HepG2 (cell line): Measurements from ENCODE around the gene HARS2. TPM values are rescaled to one million over a fixed set of nuclear protein-coding genes. Genes with fewer than 3 reads are reported as not detected.

Source experiments
- GATAD1 ChIP-seq: IDR thresholded peaks from 2 replicates; pipeline ENCODE4 v1.6.1; 2016; ENCODE audit warnings: missing genetic modification reagents, missing compliant biosample characterization
- HCFC1 ChIP-seq: fragments of 150-350 bp; IDR thresholded peaks from 2 replicates; pipeline ENCODE4 v1.6.1; 2014; ENCODE audit warnings: low read depth, low read length
- HHEX ChIP-seq: IDR thresholded peaks from 2 replicates; pipeline ENCODE4 v1.6.1; 2016; ENCODE audit warnings: control low read depth
- HIVEP1 ChIP-seq: sonication (generic); formaldehyde crosslinking; IDR thresholded peaks from 2 replicates; pipeline ENCODE4 v1.4.0; 2020; ENCODE audit warnings: mild to moderate bottlenecking, missing genetic modification reagents
- KLF16 ChIP-seq, 2 experiments: sonication (generic) in 1 of 2; formaldehyde crosslinking in 1 of 2; IDR thresholded peaks; 2 replicates each; pipeline versions ENCODE4 v1.6.1 to v1.8.0; 2016 to 2023; ENCODE audit warnings: missing genetic modification reagents in 2 of 2, missing compliant biosample characterization in 1 of 2
- RARA ChIP-seq: IDR thresholded peaks from 2 replicates; pipeline ENCODE4 v1.6.1; 2016; ENCODE audit warnings: missing genetic modification reagents, missing compliant biosample characterization
- TCF7 ChIP-seq: sonication (generic); IDR thresholded peaks from 2 replicates; pipeline ENCODE4 v1.6.1; 2016; ENCODE audit warnings: antibody characterized with exemption, low read depth
- ZFP62 ChIP-seq: sonication (generic); formaldehyde crosslinking; IDR thresholded peaks from 2 replicates; pipeline ENCODE4 v1.4.0; 2020; ENCODE audit warnings: missing genetic modification reagents
- ZNF292 ChIP-seq: sonication (generic); formaldehyde crosslinking; IDR thresholded peaks from 2 replicates; pipeline ENCODE4 v1.8.1; 2022; ENCODE audit warnings: mild to moderate bottlenecking, low read depth, missing genetic modification reagents, borderline replicate concordance
- ZNF652 ChIP-seq: IDR thresholded peaks from 2 replicates; pipeline ENCODE4 v1.6.1; 2016; ENCODE audit warnings: low read depth, borderline replicate concordance
- polyA plus RNA-seq, 8 experiments: library from polyadenylated mRNA; depleted of rRNA in 3 of 8; stranded (reverse) in 7 of 8; unstranded in 1 of 8; fragments of >200 nt; fragmentation: Illumina TruSeq in 4 of 8; extraction: Trizol in 4 of 8; gene quantifications; 2 replicates each; pipeline versions ENCODE4 v1.2.1 to v1.2.3, GENCODE V29; 2011 to 2016; ENCODE audit warnings: low read depth in 4 of 8, missing spikeins in 1 of 8, mixed read lengths in 1 of 8; ENCODE audit not compliant: insufficient read depth in 1 of 8
- total RNA-seq, 5 experiments: library from RNA; depleted of rRNA; stranded (reverse); fragments of >200 nt; fragmentation: Illumina TruSeq; extraction: Trizol; gene quantifications; 2 replicates each; pipeline ENCODE4 v1.2.3, GENCODE V29; 2016; ENCODE audit warnings: low read depth in 1 of 5
- TF ChIP-seq, protein P1 (sequence below): sonication (generic); formaldehyde crosslinking; IDR thresholded peaks from 2 replicates; pipeline ENCODE4 v1.4.0; 2020; ENCODE audit warnings: missing genetic modification reagents
- TF ChIP-seq, protein P2 (sequence below): sonication (generic); formaldehyde crosslinking; IDR thresholded peaks from 2 replicates; pipeline ENCODE4 v1.4.0; 2020; ENCODE audit warnings: missing genetic modification reagents; ENCODE audit errors: not compliant biosample characterization
- TF ChIP-seq, protein P3 (sequence below): sonication (generic); formaldehyde crosslinking; IDR thresholded peaks from 2 replicates; pipeline ENCODE4 v1.4.0; 2020; ENCODE audit warnings: missing genetic modification reagents
- TF ChIP-seq, protein P4 (sequence below): sonication (generic); formaldehyde crosslinking; IDR thresholded peaks from 2 replicates; pipeline ENCODE4 v1.8.1; 2023; ENCODE audit warnings: mild to moderate bottlenecking, missing genetic modification reagents
- TF ChIP-seq, protein P5 (sequence below): sonication (generic); formaldehyde crosslinking; IDR thresholded peaks from 2 replicates; pipeline ENCODE4 v1.8.1; 2022; ENCODE audit warnings: mild to moderate bottlenecking, missing genetic modification reagents
- TF ChIP-seq, protein P6 (sequence below): sonication (generic); formaldehyde crosslinking; IDR thresholded peaks from 2 replicates; pipeline ENCODE4 v1.4.0; 2020; ENCODE audit warnings: mild to moderate bottlenecking, missing genetic modification reagents

HARS2 gene
- total and polyA plus RNA-seq, 2 of the 13 experiments (the other 11 are each of a cell fraction or from before 2014, with no cell fraction given) = 17.9 to 25.8 TPM

DNA sequence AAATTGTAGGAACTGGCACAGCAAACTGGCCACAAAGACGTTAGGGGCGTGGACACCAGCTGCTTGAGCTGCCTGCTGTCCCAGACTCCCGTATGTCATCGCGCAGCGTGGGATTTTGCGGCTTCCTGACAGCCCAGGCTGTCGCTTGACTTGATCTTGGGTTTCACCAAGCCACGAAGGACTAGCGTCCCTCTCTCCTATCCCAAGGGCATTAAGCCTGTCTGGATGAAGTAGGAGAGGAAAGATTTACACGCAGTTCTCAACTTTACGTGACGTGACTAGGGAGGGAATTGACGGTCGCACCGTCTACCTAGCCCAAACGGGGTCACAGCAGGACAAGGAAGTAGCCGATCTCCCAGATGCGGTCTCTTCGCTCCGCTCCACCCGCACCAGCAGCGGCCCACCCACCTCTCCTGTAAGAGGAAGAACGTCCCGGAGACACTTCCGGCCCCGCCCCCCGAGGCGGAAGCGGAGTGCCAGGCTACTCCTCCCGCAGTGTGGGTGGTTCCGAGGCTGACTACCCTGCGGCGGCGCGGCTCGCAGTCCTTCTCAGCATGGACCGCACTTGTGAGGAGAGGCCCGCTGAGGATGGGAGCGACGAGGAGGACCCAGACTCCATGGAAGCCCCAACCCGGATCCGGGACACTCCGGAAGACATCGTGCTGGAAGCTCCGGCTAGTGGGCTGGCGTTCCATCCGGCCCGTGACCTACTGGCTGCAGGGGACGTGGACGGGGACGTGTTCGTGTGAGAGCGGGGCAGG lies 26.7 kb upstream of the HARS2 start, which contains the start of gene WDR55 (continued):
- TF ChIP-seq, protein P1, sequence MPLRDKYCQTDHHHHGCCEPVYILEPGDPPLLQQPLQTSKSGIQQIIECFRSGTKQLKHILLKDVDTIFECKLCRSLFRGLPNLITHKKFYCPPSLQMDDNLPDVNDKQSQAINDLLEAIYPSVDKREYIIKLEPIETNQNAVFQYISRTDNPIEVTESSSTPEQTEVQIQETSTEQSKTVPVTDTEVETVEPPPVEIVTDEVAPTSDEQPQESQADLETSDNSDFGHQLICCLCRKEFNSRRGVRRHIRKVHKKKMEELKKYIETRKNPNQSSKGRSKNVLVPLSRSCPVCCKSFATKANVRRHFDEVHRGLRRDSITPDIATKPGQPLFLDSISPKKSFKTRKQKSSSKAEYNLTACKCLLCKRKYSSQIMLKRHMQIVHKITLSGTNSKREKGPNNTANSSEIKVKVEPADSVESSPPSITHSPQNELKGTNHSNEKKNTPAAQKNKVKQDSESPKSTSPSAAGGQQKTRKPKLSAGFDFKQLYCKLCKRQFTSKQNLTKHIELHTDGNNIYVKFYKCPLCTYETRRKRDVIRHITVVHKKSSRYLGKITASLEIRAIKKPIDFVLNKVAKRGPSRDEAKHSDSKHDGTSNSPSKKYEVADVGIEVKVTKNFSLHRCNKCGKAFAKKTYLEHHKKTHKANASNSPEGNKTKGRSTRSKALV (CRISPR knock-in tag) = no peak
- TF ChIP-seq GATAD1 (CRISPR knock-in tag) = peak; percentile 89
- no peak; the same call in 1 of the 2 replicates for TF ChIP-seq ZNF652 (CRISPR knock-in tag)
- TF ChIP-seq HCFC1 = no peak; the same call in 1 of the 2 replicates
- TF ChIP-seq, protein P2, sequence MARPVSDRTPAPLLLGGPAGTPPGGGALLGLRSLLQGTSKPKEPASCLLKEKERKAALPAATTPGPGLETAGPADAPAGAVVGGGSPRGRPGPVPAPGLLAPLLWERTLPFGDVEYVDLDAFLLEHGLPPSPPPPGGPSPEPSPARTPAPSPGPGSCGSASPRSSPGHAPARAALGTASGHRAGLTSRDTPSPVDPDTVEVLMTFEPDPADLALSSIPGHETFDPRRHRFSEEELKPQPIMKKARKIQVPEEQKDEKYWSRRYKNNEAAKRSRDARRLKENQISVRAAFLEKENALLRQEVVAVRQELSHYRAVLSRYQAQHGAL (CRISPR knock-in tag) = no peak
- no peak for TF ChIP-seq TCF7
- TF ChIP-seq, protein P3, sequence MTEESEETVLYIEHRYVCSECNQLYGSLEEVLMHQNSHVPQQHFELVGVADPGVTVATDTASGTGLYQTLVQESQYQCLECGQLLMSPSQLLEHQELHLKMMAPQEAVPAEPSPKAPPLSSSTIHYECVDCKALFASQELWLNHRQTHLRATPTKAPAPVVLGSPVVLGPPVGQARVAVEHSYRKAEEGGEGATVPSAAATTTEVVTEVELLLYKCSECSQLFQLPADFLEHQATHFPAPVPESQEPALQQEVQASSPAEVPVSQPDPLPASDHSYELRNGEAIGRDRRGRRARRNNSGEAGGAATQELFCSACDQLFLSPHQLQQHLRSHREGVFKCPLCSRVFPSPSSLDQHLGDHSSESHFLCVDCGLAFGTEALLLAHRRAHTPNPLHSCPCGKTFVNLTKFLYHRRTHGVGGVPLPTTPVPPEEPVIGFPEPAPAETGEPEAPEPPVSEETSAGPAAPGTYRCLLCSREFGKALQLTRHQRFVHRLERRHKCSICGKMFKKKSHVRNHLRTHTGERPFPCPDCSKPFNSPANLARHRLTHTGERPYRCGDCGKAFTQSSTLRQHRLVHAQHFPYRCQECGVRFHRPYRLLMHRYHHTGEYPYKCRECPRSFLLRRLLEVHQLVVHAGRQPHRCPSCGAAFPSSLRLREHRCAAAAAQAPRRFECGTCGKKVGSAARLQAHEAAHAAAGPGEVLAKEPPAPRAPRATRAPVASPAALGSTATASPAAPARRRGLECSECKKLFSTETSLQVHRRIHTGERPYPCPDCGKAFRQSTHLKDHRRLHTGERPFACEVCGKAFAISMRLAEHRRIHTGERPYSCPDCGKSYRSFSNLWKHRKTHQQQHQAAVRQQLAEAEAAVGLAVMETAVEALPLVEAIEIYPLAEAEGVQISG (CRISPR knock-in tag) = peak; percentile 97
- TF ChIP-seq, protein P4, sequence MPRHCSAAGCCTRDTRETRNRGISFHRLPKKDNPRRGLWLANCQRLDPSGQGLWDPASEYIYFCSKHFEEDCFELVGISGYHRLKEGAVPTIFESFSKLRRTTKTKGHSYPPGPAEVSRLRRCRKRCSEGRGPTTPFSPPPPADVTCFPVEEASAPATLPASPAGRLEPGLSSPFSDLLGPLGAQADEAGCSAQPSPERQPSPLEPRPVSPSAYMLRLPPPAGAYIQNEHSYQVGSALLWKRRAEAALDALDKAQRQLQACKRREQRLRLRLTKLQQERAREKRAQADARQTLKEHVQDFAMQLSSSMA = no peak
- TF ChIP-seq RARA (CRISPR knock-in tag) = no peak
- TF ChIP-seq, protein P5, sequence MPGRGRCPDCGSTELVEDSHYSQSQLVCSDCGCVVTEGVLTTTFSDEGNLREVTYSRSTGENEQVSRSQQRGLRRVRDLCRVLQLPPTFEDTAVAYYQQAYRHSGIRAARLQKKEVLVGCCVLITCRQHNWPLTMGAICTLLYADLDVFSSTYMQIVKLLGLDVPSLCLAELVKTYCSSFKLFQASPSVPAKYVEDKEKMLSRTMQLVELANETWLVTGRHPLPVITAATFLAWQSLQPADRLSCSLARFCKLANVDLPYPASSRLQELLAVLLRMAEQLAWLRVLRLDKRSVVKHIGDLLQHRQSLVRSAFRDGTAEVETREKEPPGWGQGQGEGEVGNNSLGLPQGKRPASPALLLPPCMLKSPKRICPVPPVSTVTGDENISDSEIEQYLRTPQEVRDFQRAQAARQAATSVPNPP (CRISPR knock-in tag) = no peak
- peak; percentile 36; the same call in 1 of the 2 replicates for TF ChIP-seq ZNF292 (CRISPR knock-in tag)
- no peak for TF ChIP-seq HHEX (CRISPR knock-in tag)
- TF ChIP-seq HIVEP1 (CRISPR knock-in tag) = peak; percentile 69
- TF ChIP-seq, protein P6, sequence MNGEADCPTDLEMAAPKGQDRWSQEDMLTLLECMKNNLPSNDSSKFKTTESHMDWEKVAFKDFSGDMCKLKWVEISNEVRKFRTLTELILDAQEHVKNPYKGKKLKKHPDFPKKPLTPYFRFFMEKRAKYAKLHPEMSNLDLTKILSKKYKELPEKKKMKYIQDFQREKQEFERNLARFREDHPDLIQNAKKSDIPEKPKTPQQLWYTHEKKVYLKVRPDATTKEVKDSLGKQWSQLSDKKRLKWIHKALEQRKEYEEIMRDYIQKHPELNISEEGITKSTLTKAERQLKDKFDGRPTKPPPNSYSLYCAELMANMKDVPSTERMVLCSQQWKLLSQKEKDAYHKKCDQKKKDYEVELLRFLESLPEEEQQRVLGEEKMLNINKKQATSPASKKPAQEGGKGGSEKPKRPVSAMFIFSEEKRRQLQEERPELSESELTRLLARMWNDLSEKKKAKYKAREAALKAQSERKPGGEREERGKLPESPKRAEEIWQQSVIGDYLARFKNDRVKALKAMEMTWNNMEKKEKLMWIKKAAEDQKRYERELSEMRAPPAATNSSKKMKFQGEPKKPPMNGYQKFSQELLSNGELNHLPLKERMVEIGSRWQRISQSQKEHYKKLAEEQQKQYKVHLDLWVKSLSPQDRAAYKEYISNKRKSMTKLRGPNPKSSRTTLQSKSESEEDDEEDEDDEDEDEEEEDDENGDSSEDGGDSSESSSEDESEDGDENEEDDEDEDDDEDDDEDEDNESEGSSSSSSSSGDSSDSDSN (CRISPR knock-in tag) = peak; percentile 89
- peak in 1 of 2 experiments; percentile 97; a peak in 2 of 4 replicates for TF ChIP-seq KLF16 (CRISPR knock-in tag; IDR thresholded peaks at IDR 0.05)
- TF ChIP-seq ZFP62 (CRISPR knock-in tag) = no peak
